CD8-positive, alpha-beta memory T cell (primary cell): Measurements from ENCODE around the gene SMARCAL1. TPM values are rescaled to one million over a fixed set of nuclear protein-coding genes. Genes with fewer than 3 reads are reported as not detected.

Experiments
- CTCF ChIA-PET: fragments of 350-600 bp; sonication (Branson Sonifier 250); formaldehyde crosslinking; loops from one replicate; lab custom pipeline; 2021; ENCODE audit warnings: antibody characterized with exemption; lab: Charles Lee
- POLR2A ChIA-PET: fragments of 350-600 bp; sonication (Branson Sonifier 250); formaldehyde crosslinking; loops from one replicate; lab custom pipeline; 2021; ENCODE audit warnings: antibody characterized with exemption; lab: Charles Lee
- DNase-seq, 5 donors: peaks; one replicate each; pipeline versions ENCODE4 v3.0.0 to v3.0.0-alpha.2; 2020 to 2022; ENCODE audit warnings: mixed read lengths in 1 of 5
- H3K27ac ChIP-seq: one replicate; pipeline ENCODE4 v1.7.0; 2013; ENCODE audit warnings: low read depth, mild to moderate bottlenecking, low read length, moderate library complexity
- H3K27me3 ChIP-seq: 2 replicates; pipeline ENCODE4 v1.7.0; 2013; ENCODE audit warnings: low read length, mild to moderate bottlenecking; ENCODE audit not compliant: insufficient read depth, poor library complexity, severe bottlenecking
- H3K36me3 ChIP-seq: 2 replicates; pipeline ENCODE4 v1.7.0; 2013; ENCODE audit warnings: mild to moderate bottlenecking, low read length, moderate library complexity; ENCODE audit not compliant: insufficient read depth
- H3K4me1 ChIP-seq: 2 replicates; pipeline ENCODE4 v1.7.0; 2013; ENCODE audit warnings: mild to moderate bottlenecking, low read length, moderate library complexity; ENCODE audit not compliant: insufficient read depth
- H3K4me3 ChIP-seq: 2 replicates; pipeline ENCODE4 v1.7.0; 2013; ENCODE audit warnings: mild to moderate bottlenecking, low read length
- H3K9me3 ChIP-seq: 2 replicates; pipeline ENCODE4 v1.7.0; 2013; ENCODE audit warnings: mild to moderate bottlenecking, low read length
- H3K27ac Mint-ChIP-seq, 8 donors: one replicate each; pipeline ENCODE4 v1.8.0; 2020 to 2021; ENCODE audit warnings: mixed read lengths in 8 of 8, mild to moderate bottlenecking in 6 of 8, inconsistent platforms in 3 of 8, moderate library complexity in 3 of 8
- H3K27me3 Mint-ChIP-seq, 2 donors: one replicate each; pipeline ENCODE4 v1.8.0; 2020 to 2021; ENCODE audit warnings: mixed read lengths in 2 of 2, mild to moderate bottlenecking in 1 of 2, moderate library complexity in 1 of 2
- H3K36me3 Mint-ChIP-seq, 3 donors: one replicate each; pipeline ENCODE4 v1.8.0; 2020 to 2021; ENCODE audit warnings: mixed read lengths in 3 of 3, inconsistent platforms in 1 of 3, mild to moderate bottlenecking in 1 of 3
- H3K4me1 Mint-ChIP-seq, 3 donors: one replicate each; pipeline ENCODE4 v1.8.0; 2020 to 2021; ENCODE audit warnings: mixed read lengths in 3 of 3, inconsistent platforms in 1 of 3, mild to moderate bottlenecking in 1 of 3
- H3K4me3 Mint-ChIP-seq, 7 donors: one replicate each; pipeline ENCODE4 v1.8.0; 2020 to 2021; ENCODE audit warnings: mixed read lengths in 7 of 7, mild to moderate bottlenecking in 6 of 7, moderate library complexity in 4 of 7, inconsistent platforms in 2 of 7
- H3K9me3 Mint-ChIP-seq, 5 donors: one replicate each; pipeline ENCODE4 v1.8.0; 2020 to 2022; ENCODE audit warnings: mixed read lengths in 5 of 5, mild to moderate bottlenecking in 3 of 5, moderate library complexity in 2 of 5, inconsistent platforms in 1 of 5
- polyA plus RNA-seq: library from polyadenylated mRNA; unstranded; fragments of 300-500 nt; fragmentation: Illumina TruSeq; gene quantifications from one replicate; pipeline ENCODE4 v1.2.3, GENCODE V29; 2021
- total RNA-seq, 2 experiments: library from RNA; stranded (reverse); gene quantifications; one replicate each; pipeline ENCODE4 v1.2.3, GENCODE V29; 2021

The SMARCAL1 gene
- total and polyA plus RNA-seq, 3 experiments from 2014 or later: 26.7 to 29.3 (median 28.2) TPM

- peaks cover 8% of the 10 kb centered on the region for H3K4me1 ChIP-seq
- Mint-ChIP-seq H3K9me3 (no peaks in the 10 kb centered on the region), H3K4me1 (peaks cover 34 to 52% (median 42%) of the 10 kb centered on the region in 3 donors), H3K27me3 (no peaks in the 10 kb centered on the region), H3K27ac (peak overlapping the region in 3 of 8 donors; percentile 65 to 87 (median 74)), H3K36me3 (peaks cover 5 to 45% (median 6%) of the 10 kb centered on the region in 3 donors), H3K4me3 (peak overlapping the region; percentile 25 to 97 (median 64))
- ChIA-PET POLR2A (interaction anchor here (0.6 kb wide), 1 partner anchor 30 kb away, joined by 5 read pairs; no protein-coding TSS in a partner anchor), CTCF (interaction anchor here (1.2 kb wide), 2 partner anchors 10 to 85 kb away, joined by 3 to 4 read pairs; partner anchors contain the start of gene RPL37A)
- H3K27me3 ChIP-seq: no peaks in the 10 kb centered on the region
- no peak overlapping the region for H3K27ac ChIP-seq
- peaks cover 4% of the 10 kb centered on the region for H3K36me3 ChIP-seq
- H3K4me3 ChIP-seq: no peak overlapping the region
- no peak for DNase-seq
- H3K9me3 ChIP-seq: no peaks in the 10 kb centered on the region
Measured at GRCh38 chr2:216413882-216414281, 1.6 kb downstream of the SMARCAL1 start.

DNA sequence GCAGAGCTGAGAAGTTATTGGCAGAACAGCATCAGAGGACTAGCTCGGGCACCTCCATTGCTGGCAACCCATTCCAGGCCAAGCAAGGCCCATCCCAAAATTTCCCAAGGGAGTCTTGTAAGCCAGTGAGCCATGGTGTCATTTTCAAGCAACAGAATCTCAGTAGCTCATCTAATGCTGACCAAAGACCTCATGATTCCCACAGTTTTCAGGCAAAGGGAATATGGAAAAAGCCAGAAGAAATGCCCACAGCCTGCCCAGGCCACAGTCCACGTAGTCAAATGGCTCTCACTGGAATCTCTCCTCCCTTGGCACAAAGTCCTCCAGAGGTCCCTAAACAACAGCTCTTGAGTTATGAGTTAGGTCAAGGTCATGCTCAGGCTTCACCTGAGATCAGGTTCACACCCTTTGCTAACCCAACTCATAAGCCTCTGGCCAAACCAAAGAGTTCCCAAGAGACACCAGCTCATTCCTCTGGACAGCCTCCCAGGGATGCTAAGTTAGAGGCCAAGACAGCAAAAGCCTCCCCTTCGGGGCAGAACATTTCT, 2.6 kb downstream of the SMARCAL1 start:
- H3K9me3 ChIP-seq: no peaks in the 10 kb centered on the region
- peaks cover 4% of the 10 kb centered on the region for H3K36me3 ChIP-seq
- H3K9me3 Mint-ChIP-seq: no peaks in the 10 kb centered on the region
- H3K4me1 ChIP-seq: peaks cover 8% of the 10 kb centered on the region
- H3K27ac ChIP-seq: no peak overlapping the region
- DNase-seq: no peak
- H3K4me3 ChIP-seq: no peak overlapping the region
- H3K36me3 Mint-ChIP-seq: peaks cover 6 to 53% (median 8%) of the 10 kb centered on the region in 3 donors
- POLR2A ChIA-PET: no interaction called here
- CTCF ChIA-PET: interaction anchor here (1.2 kb wide), 2 partner anchors 11 to 84 kb away, joined by 3 to 4 read pairs; partner anchors contain the start of gene RPL37A
- no peaks in the 10 kb centered on the region for H3K27me3 Mint-ChIP-seq
- no peaks in the 10 kb centered on the region for H3K27me3 ChIP-seq
- H3K4me3 Mint-ChIP-seq: peak overlapping the region in 2 of 7 donors; percentile 36 to 64
- peaks cover 39 to 57% (median 48%) of the 10 kb centered on the region in 3 donors for H3K4me1 Mint-ChIP-seq
- H3K27ac Mint-ChIP-seq: peak overlapping the region in 1 of 8 donors; percentile 87

- Histone ChIP-seq H3K27me3 (no peaks in the 10 kb centered on the region), H3K27ac (no peak overlapping the region), H3K4me3 (no peak overlapping the region), H3K36me3 (peaks cover 11% of the 10 kb centered on the region), H3K9me3 (no peaks in the 10 kb centered on the region), H3K4me1 (peaks cover 8% of the 10 kb centered on the region)
- H3K9me3 Mint-ChIP-seq: no peaks in the 10 kb centered on the region
- peak overlapping the region in 1 of 8 donors; percentile 57 for H3K27ac Mint-ChIP-seq
- POLR2A ChIA-PET: no interaction called here
- peaks cover 13 to 59% (median 14%) of the 10 kb centered on the region in 3 donors for H3K36me3 Mint-ChIP-seq
- CTCF ChIA-PET: interaction anchor here (1.9 kb wide), 1 partner anchor 11 kb away, joined by 7 read pairs; no protein-coding TSS in a partner anchor
- no peaks in the 10 kb centered on the region for H3K27me3 Mint-ChIP-seq
- peaks cover 40 to 60% (median 48%) of the 10 kb centered on the region in 3 donors for H3K4me1 Mint-ChIP-seq
- H3K4me3 Mint-ChIP-seq: peak overlapping the region in 2 of 7 donors; percentile 22 to 27
- no peak for DNase-seq
Measured at GRCh38 chr2:216415541-216415940, 3.3 kb downstream of the SMARCAL1 start.

GRCh38 chr2:216416571-216417307, 4.5 kb downstream of the SMARCAL1 start:
- peaks cover 21% of the 10 kb centered on the region for H3K36me3 ChIP-seq
- no peak overlapping the region for H3K4me3 ChIP-seq
- CTCF ChIA-PET: interaction anchor here (1.7 to 1.9 kb wide), 2 partner anchors 11 to 13 kb away, joined by 4 to 7 read pairs; no protein-coding TSS in a partner anchor
- Mint-ChIP-seq H3K36me3 (peaks cover 14 to 69% (median 17%) of the 10 kb centered on the region in 3 donors), H3K27me3 (no peaks in the 10 kb centered on the region), H3K9me3 (no peaks in the 10 kb centered on the region), H3K4me1 (peaks cover 38 to 57% (median 44%) of the 10 kb centered on the region in 3 donors), H3K27ac (no peak overlapping the region), H3K4me3 (no peak overlapping the region)
- peaks cover 8% of the 10 kb centered on the region for H3K4me1 ChIP-seq
- DNase-seq: no peak
- no peaks in the 10 kb centered on the region for H3K9me3 ChIP-seq
- POLR2A ChIA-PET: no interaction called here
- H3K27me3 ChIP-seq: no peaks in the 10 kb centered on the region
- H3K27ac ChIP-seq: no peak overlapping the region

GRCh38 chr2:216418981-216419380, 6.7 kb downstream of the SMARCAL1 start:
- H3K27ac Mint-ChIP-seq: no peak overlapping the region
- peaks cover 25 to 36% (median 27%) of the 10 kb centered on the region in 3 donors for H3K4me1 Mint-ChIP-seq

DNA sequence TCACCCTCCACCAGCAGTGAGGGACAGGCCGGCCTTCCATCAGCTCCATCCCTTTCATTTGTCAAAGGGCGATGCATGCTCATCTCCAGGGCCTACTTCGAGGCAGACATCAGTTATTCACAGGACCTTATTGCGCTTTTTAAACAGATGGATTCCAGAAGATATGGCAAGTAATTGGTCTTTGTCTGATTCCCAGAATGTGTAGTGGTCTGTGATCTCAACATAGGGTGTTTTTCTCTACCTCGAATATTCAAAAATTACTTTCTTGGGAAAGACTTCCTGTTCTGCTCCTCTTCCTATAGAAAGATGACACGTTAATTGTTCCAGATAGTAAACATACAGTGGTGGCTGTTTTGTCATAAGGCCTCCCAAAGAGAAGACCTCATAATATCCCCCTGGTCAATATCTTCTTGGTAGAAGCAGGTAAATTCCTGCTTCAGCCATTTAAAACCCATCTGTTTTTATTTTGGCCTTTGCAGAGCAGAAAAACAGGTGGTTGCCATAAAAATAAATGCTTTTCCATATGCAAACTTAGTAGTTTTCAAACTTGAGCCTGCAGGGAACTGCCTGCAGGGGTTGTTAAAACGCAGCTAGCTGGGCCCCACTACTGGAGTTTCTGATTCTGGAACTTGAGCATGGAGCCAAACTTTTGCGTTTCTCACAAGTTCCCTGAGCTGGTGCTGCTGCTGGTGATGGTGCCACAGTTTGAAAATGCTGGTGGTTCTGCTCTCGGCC, 8.2 kb downstream of the SMARCAL1 start:
- Histone ChIP-seq H3K36me3 (peaks cover 56% of the 10 kb centered on the region), H3K9me3 (no peaks in the 10 kb centered on the region), H3K27ac (no peak overlapping the region), H3K4me1 (peaks cover 8% of the 10 kb centered on the region), H3K27me3 (no peaks in the 10 kb centered on the region), H3K4me3 (no peak overlapping the region)
- Mint-ChIP-seq H3K36me3 (peaks cover 40 to 90% (median 40%) of the 10 kb centered on the region in 3 donors), H3K9me3 (no peaks in the 10 kb centered on the region), H3K4me1 (peaks cover 25 to 31% (median 27%) of the 10 kb centered on the region in 3 donors), H3K27me3 (peaks cover 0 to 1% of the 10 kb centered on the region in 2 donors), H3K4me3 (peak overlapping the region in 1 of 7 donors; percentile 1), H3K27ac (peak overlapping the region in 1 of 8 donors; percentile 70)
- ChIA-PET CTCF (no interaction called here), POLR2A (no interaction called here)
- DNase-seq: no peak

More at GRCh38 chr2:216418981-216419380, 6.7 kb downstream of the SMARCAL1 start:
- no peaks in the 10 kb centered on the region for H3K9me3 Mint-ChIP-seq
- peaks cover 42% of the 10 kb centered on the region for H3K36me3 ChIP-seq
- peaks cover 8% of the 10 kb centered on the region for H3K4me1 ChIP-seq
- no peak overlapping the region for H3K4me3 Mint-ChIP-seq
- H3K4me3 ChIP-seq: no peak overlapping the region
- POLR2A ChIA-PET: no interaction called here
- no peaks in the 10 kb centered on the region for H3K27me3 ChIP-seq
- H3K27me3 Mint-ChIP-seq: peaks cover 0 to 1% of the 10 kb centered on the region in 2 donors
- H3K27ac ChIP-seq: no peak overlapping the region
- DNase-seq: no peak
- H3K36me3 Mint-ChIP-seq: peaks cover 27 to 85% (median 29%) of the 10 kb centered on the region in 3 donors
- CTCF ChIA-PET: no interaction called here
- H3K9me3 ChIP-seq: no peaks in the 10 kb centered on the region

GRCh38 chr2:216423071-216423470, 10.8 kb downstream of the SMARCAL1 start:
- CTCF ChIA-PET: interaction anchor here (0.7 to 1.4 kb wide), 2 partner anchors 17 to 19 kb away, joined by 3 to 4 read pairs; no protein-coding TSS in a partner anchor
- Mint-ChIP-seq H3K9me3 (no peaks in the 10 kb centered on the region), H3K4me1 (peaks cover 14 to 17% (median 15%) of the 10 kb centered on the region in 3 donors), H3K27ac (peak overlapping the region in 2 of 8 donors; percentile 22 to 47), H3K36me3 (peaks cover 35 to 94% (median 47%) of the 10 kb centered on the region in 3 donors), H3K4me3 (no peak overlapping the region), H3K27me3 (peaks cover 0 to 1% of the 10 kb centered on the region in 2 donors)
- Histone ChIP-seq H3K27me3 (no peaks in the 10 kb centered on the region), H3K9me3 (no peaks in the 10 kb centered on the region), H3K36me3 (peaks cover 58% of the 10 kb centered on the region), H3K4me3 (no peak overlapping the region), H3K27ac (no peak overlapping the region), H3K4me1 (no peaks in the 10 kb centered on the region)
- POLR2A ChIA-PET: no interaction called here
- no peak for DNase-seq
